OCI-LY1 (cell line): ENCODE measurements around the gene LARP4B.

Experiments used
- H2AFZ ChIP-seq: fragments of 200-600 bp; sonication (generic), shearing (Covaris generic); 2 replicates; pipeline ENCODE4 v1.6.0; 2014; ENCODE audit warnings: antibody characterized with exemption, mild to moderate bottlenecking, low read length
- H3F3A ChIP-seq: fragments of 200-600 bp; sonication (generic), shearing (Covaris generic); 2 replicates; pipeline ENCODE4 v1.6.0; 2014; ENCODE audit warnings: mild to moderate bottlenecking, antibody characterized with exemption, low read length, moderate library complexity; ENCODE audit not compliant: insufficient read depth
- H3K27ac ChIP-seq: fragments of 200-600 bp; sonication (generic); 2 replicates; pipeline ENCODE4 v1.5.1; 2014; ENCODE audit warnings: low read length, mixed run types, mild to moderate bottlenecking, low read depth; ENCODE audit not compliant: poor library complexity, severe bottlenecking
- H3K27me3 ChIP-seq: fragments of 200-600 bp; sonication (generic); 2 replicates; pipeline ENCODE4 v1.6.0; 2014; ENCODE audit warnings: antibody characterized with exemption, mild to moderate bottlenecking, low read length, moderate library complexity; ENCODE audit not compliant: insufficient read depth
- H3K36me3 ChIP-seq: fragments of 200-600 bp; sonication (generic); 2 replicates; pipeline ENCODE4 v1.6.1; 2014; ENCODE audit warnings: mild to moderate bottlenecking, antibody characterized with exemption, low read length, moderate library complexity, mixed read lengths; ENCODE audit not compliant: insufficient read depth
- H3K4me1 ChIP-seq: fragments of 200-600 bp; sonication (generic); 2 replicates; pipeline ENCODE4 v1.5.1; 2014; ENCODE audit warnings: mild to moderate bottlenecking, low read length, moderate library complexity; ENCODE audit not compliant: insufficient read depth, severe bottlenecking
- H3K4me2 ChIP-seq: fragments of 200-600 bp; sonication (generic), shearing (Covaris generic); 2 replicates; pipeline ENCODE4 v1.6.1; 2014; ENCODE audit warnings: low read length
- H3K4me3 ChIP-seq: fragments of 200-600 bp; sonication (generic); 2 replicates; pipeline ENCODE4 v1.5.1; 2014; ENCODE audit warnings: low read length, low read depth, mild to moderate bottlenecking, mixed read lengths; ENCODE audit not compliant: poor library complexity, severe bottlenecking
- H3K79me2 ChIP-seq: fragments of 200-600 bp; shearing (Covaris generic); 2 replicates; pipeline ENCODE4 v1.6.1; 2016; ENCODE audit warnings: mixed run types, low read length, mixed read lengths; ENCODE audit not compliant: insufficient read depth
- H3K9ac ChIP-seq: fragments of 200-600 bp; sonication (generic), shearing (Covaris generic); 2 replicates; pipeline ENCODE4 v1.6.1; 2014; ENCODE audit warnings: mild to moderate bottlenecking, low read length, mixed read lengths
- H3K9me2 ChIP-seq: fragments of 200-600 bp; sonication (generic), shearing (Covaris generic); 2 replicates; pipeline ENCODE4 v1.6.1; 2014; ENCODE audit warnings: low read depth, mild to moderate bottlenecking, low read length, mixed read lengths
- H3K9me3 ChIP-seq: fragments of 200-600 bp; shearing (Covaris generic); 2 replicates; pipeline ENCODE4 v1.6.1; 2014; ENCODE audit warnings: low read length, mixed read lengths
- H4K20me1 ChIP-seq: fragments of 200-600 bp; sonication (generic), shearing (Covaris generic); 2 replicates; pipeline ENCODE4 v1.6.0; 2016; ENCODE audit warnings: mild to moderate bottlenecking, low read length; ENCODE audit not compliant: insufficient read depth
- CTCF ChIP-seq: fragments of 200-600 bp; sonication (generic), shearing (Covaris generic); IDR thresholded peaks from 2 replicates; pipeline ENCODE4 v1.5.1; 2017; ENCODE audit warnings: mild to moderate bottlenecking, antibody characterized with exemption, low read length, moderate library complexity, mixed read lengths
- EZH2 ChIP-seq: fragments of 200-600 bp; sonication (generic), shearing (Covaris generic); IDR thresholded peaks from 2 replicates; pipeline ENCODE4 v1.8.0; 2017; ENCODE audit warnings: borderline replicate concordance, mixed run types, mild to moderate bottlenecking, antibody characterized with exemption, low read length, moderate library complexity, mixed read lengths

Gene LARP4B

DNA sequence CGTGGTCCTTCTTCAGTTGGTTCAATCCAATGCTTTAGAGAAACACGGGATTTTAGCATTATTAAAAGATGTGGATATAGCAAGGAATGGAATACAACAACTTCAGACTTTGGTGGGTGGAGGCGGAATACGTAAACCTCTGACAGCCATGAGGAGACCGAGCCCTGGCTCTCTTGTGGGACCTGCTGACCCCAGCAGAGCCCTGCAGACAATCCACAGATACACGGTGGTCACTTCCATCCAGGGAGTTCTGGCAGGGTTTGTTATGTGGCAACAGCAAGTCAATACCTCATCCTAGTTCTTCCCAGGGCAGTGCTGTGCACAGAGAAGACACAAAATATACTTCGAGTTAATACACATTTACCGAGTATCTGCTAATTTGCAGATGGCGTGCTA, 123.5 kb downstream of the LARP4B start:
- Histone ChIP-seq H3K4me2 (no peak overlapping the region), H3F3A (no peaks in the 10 kb centered on the region), H2AFZ (no peak overlapping the region), H3K79me2 (no peaks in the 10 kb centered on the region), H3K4me1 (peaks cover 24% of the 10 kb centered on the region), H4K20me1 (no peaks in the 10 kb centered on the region), H3K36me3 (peaks cover 58% of the 10 kb centered on the region), H3K27ac (no peak overlapping the region), H3K9ac (no peak overlapping the region), H3K9me3 (no peaks in the 10 kb centered on the region), H3K9me2 (no peaks in the 10 kb centered on the region), H3K27me3 (no peaks in the 10 kb centered on the region), H3K4me3 (no peak overlapping the region)
- TF ChIP-seq CTCF: no peak
- no peak for TF ChIP-seq EZH2

DNA sequence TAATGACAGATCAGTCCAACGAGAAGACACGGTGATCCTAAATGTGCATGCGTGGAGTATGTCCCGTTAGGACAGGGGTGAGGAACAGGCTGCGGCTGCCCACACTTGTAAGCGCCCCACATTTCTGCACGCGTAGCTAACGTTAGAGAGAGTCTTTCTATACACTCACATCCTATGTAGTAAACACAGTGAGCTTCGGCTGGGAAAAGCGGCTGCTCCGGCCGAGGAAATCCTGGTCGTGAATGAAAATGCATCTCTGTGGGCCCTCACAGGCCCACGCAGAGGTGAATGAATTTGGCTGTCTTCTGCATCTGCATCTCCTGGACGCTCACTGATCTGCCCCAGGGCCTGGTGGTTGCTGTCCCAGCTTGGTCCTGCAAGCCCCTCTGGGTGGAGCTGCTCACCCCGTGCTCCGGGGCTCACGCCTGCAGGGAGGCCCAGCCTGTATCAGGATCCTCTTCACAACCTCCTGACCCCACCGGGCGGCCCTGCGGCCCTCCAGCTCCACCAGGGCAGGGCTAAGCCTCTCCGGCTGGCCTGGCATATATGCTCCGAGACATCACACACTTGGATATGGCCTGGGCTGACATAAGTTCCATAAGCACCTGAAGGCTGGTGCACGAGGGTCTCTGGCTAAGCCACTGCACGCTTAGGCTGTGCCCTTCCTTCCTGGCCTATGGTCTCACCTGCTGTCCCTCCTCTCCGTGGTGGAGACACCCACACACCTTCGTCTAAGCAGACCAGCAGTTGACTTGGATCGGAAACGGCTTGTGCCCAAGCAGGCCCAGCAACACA, 124.1 kb downstream of the LARP4B start:
- peaks cover 24% of the 10 kb centered on the region for H3K4me1 ChIP-seq
- no peaks in the 10 kb centered on the region for H3F3A ChIP-seq
- peaks cover 52% of the 10 kb centered on the region for H3K36me3 ChIP-seq
- H3K9me3 ChIP-seq: no peaks in the 10 kb centered on the region
- no peak overlapping the region for H3K4me3 ChIP-seq
- no peak overlapping the region for H2AFZ ChIP-seq
- H3K4me2 ChIP-seq: no peak overlapping the region
- TF ChIP-seq EZH2 (no peak), CTCF (no peak)
- no peak overlapping the region for H3K9ac ChIP-seq
- H3K27me3 ChIP-seq: no peaks in the 10 kb centered on the region
- H4K20me1 ChIP-seq: no peaks in the 10 kb centered on the region
- H3K27ac ChIP-seq: no peak overlapping the region
- H3K9me2 ChIP-seq: no peaks in the 10 kb centered on the region
- no peaks in the 10 kb centered on the region for H3K79me2 ChIP-seq

GRCh38 chr10:806451-807162, 124.9 kb downstream of the LARP4B start:
- Histone ChIP-seq H2AFZ (no peak overlapping the region), H3K36me3 (peaks cover 46% of the 10 kb centered on the region), H4K20me1 (no peaks in the 10 kb centered on the region), H3K4me1 (peaks cover 24% of the 10 kb centered on the region), H3K9me3 (no peaks in the 10 kb centered on the region), H3K27me3 (no peaks in the 10 kb centered on the region), H3K9ac (no peak overlapping the region), H3K79me2 (no peaks in the 10 kb centered on the region), H3K4me3 (no peak overlapping the region), H3K4me2 (no peak overlapping the region), H3K9me2 (no peaks in the 10 kb centered on the region), H3F3A (no peaks in the 10 kb centered on the region), H3K27ac (no peak overlapping the region)
- no peak for TF ChIP-seq CTCF
